Sigmoid colon (tissue), 4 donors: Measurements from ENCODE around the gene TAOK2.

Experiments
- CTCF ChIP-seq, 4 experiments: fragments of 450-650 bp in 3 of 4; fragments of 200-600 bp in 1 of 4; IDR thresholded peaks; one replicate each; pipeline ENCODE4 v1.5.1; 2016 to 2019; ENCODE audit warnings: antibody characterized with exemption in 4 of 4, mild to moderate bottlenecking in 3 of 4, moderate library complexity in 2 of 4
- EP300 ChIP-seq, 4 donors: sonication (generic); formaldehyde crosslinking; IDR thresholded peaks; one replicate each; pipeline ENCODE4 v1.6.1; 2017; ENCODE audit warnings: antibody characterized with exemption in 4 of 4
- POLR2A ChIP-seq, 2 donors: fragments of 450-650 bp; IDR thresholded peaks; one replicate each; pipeline ENCODE4 v1.6.1; 2016; ENCODE audit warnings: antibody characterized with exemption in 2 of 2, mild to moderate bottlenecking in 2 of 2, moderate library complexity in 2 of 2

- TF ChIP-seq EP300 (IDR thresholded peaks at IDR 0.05) (no peak), POLR2A (IDR thresholded peaks at IDR 0.05) (no peak), CTCF (IDR thresholded peaks at IDR 0.05) (no peak)
These were observed 33.8 kb downstream of the TAOK2 start for GRCh38 chr16:30007378-30007895.
